Activated T-helper 1 cell treated with anti-CD3 and anti-CD28 coated beads, Interleukin-12 subunit alpha, Interleukin-12 subunit beta, Interleukin-2, Interleukin-4 antibody, amounts not matched to agents 30 ng/mL and 10 ng/mL and 1 ng/mL, durations not matched to agents 14 hours and 24 hours and 36 hours (primary cell): Measurements from ENCODE around the gene AP4S1. TPM values are rescaled to one million over a fixed set of nuclear protein-coding genes. Genes with fewer than 3 reads are reported as not detected.
"Not testable (repeated sequence)": the region's sequence is repeated elsewhere in the genome, so short reads cannot be mapped to it uniquely, and the experiment has no call there.

Source experiments
- DNase-seq: peaks from one replicate; pipeline ENCODE4 v3.0.0; 2021; ENCODE audit warnings: low spot score
- H3K27ac Mint-ChIP-seq: one replicate; pipeline ENCODE4 v1.8.0; 2021; ENCODE audit warnings: mild to moderate bottlenecking, mixed read lengths
- H3K27me3 Mint-ChIP-seq: one replicate; pipeline ENCODE4 v1.8.0; 2022; ENCODE audit warnings: mild to moderate bottlenecking, moderate library complexity, mixed read lengths; ENCODE audit not compliant: insufficient read depth
- H3K36me3 Mint-ChIP-seq: one replicate; pipeline ENCODE4 v1.8.0; 2021; ENCODE audit warnings: low read depth, mixed read lengths
- H3K4me1 Mint-ChIP-seq: one replicate; pipeline ENCODE4 v1.8.0; 2021; ENCODE audit warnings: low read depth, mixed read lengths
- H3K4me3 Mint-ChIP-seq: one replicate; pipeline ENCODE4 v1.8.0; 2021; ENCODE audit warnings: mild to moderate bottlenecking, moderate library complexity, mixed read lengths
- H3K9me3 Mint-ChIP-seq: one replicate; pipeline ENCODE4 v1.8.0; 2021; ENCODE audit warnings: mixed read lengths
- intact Hi-C: fragments of 100-400 bp; cut with micrococcal nuclease; formaldehyde crosslinking; loops from one replicate; pipeline ENCODE4 v1.15.1; 2024
- total RNA-seq: library from RNA; stranded (reverse); gene quantifications from 2 replicates; pipeline ENCODE4 v1.2.3, GENCODE V29; 2022

Gene AP4S1
- total RNA-seq, 1 donor from 2014 or later: 8.5 TPM

DNA sequence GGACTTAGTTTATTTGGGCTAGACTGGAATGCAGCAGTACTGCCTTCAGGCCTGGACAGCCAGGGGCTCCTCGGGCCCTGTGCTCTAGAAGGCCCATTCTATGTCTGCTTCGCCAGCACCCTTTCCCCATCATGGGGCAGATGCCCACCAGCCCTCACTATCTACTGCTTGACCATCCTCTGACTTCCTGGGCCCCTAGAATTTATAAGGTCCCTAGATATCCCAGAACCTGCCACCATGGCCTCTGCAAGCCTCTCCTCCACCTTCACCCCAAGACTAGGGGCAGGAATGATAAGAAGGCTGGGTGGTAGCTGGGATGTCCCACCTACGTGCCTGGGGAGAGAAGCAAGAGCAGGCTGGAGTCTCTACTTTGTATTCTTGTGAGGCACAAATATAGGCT lies 59.6 kb downstream of the AP4S1 start:
- Mint-ChIP-seq H3K36me3 (no peaks in the 10 kb centered on the region), H3K9me3 (no peaks in the 10 kb centered on the region)
- intact Hi-C loops: loop anchor here (10.0 kb wide), 1 partner anchor 430 kb away; no protein-coding TSS in a partner anchor

GRCh38 chr14:31086466-31086865 lies 61.0 kb downstream of the AP4S1 start:
- H3K9me3 Mint-ChIP-seq, H3K27me3 Mint-ChIP-seq, H3K4me1 Mint-ChIP-seq, DNase-seq, H3K36me3 Mint-ChIP-seq, H3K4me3 Mint-ChIP-seq, H3K27ac Mint-ChIP-seq: not testable (repeated sequence)
- intact Hi-C loops: loop anchor here (10.0 kb wide), 1 partner anchor 432 kb away; no protein-coding TSS in a partner anchor

More for the DNA sequence above, 59.6 kb downstream of the AP4S1 start:
- Mint-ChIP-seq H3K4me1 (no peaks in the 10 kb centered on the region), H3K4me3 (no peak overlapping the region), H3K27ac (no peak overlapping the region), H3K27me3 (no peaks in the 10 kb centered on the region)
- DNase-seq: no peak

DNA sequence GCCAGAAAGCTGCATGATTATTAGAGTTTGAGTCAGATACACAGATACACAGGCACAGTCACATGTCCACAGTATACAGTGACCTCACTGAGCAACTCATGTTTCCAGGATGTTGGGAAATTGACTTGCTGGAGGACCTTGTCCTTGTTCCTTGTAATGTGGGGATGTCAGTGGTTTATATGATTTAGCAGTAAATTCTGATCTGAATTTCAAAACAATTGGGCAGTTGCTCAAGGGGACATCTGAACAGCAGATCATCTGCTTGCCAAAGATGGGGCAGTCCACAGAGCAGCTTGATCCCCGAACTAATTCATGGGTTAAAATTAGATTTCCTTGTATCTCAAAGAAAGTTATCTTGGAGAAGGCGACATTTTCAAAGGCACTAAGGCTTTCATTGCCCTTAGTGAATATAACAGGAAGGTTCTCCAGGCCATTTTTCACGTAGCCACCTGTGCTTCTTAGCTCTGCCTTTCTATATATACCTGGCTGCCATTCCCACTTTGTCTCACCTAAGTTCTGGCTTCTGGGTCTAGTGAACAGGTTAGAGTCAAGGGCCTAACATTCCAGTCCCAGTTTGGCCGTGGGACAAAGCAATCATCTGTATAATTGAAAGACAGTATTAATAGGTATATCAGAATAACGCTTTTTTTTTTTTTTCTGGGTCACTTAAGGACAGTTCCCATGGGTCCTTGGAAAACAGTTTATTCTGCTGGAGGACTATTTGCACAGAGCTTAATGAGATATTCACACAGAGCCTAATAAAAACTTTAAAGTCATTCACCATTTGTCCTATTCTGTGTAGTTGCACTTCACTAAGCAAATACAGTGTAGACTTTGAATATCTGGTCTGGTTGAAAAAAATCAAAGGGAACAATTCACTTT lies 65.7 kb downstream of the AP4S1 start:
- DNase-seq: no peak
- intact Hi-C loops: no loop called here
- Mint-ChIP-seq H3K27ac (no peak overlapping the region), H3K36me3 (no peaks in the 10 kb centered on the region), H3K27me3 (no peaks in the 10 kb centered on the region), H3K4me3 (no peak overlapping the region), H3K9me3 (no peaks in the 10 kb centered on the region), H3K4me1 (no peaks in the 10 kb centered on the region)

DNA sequence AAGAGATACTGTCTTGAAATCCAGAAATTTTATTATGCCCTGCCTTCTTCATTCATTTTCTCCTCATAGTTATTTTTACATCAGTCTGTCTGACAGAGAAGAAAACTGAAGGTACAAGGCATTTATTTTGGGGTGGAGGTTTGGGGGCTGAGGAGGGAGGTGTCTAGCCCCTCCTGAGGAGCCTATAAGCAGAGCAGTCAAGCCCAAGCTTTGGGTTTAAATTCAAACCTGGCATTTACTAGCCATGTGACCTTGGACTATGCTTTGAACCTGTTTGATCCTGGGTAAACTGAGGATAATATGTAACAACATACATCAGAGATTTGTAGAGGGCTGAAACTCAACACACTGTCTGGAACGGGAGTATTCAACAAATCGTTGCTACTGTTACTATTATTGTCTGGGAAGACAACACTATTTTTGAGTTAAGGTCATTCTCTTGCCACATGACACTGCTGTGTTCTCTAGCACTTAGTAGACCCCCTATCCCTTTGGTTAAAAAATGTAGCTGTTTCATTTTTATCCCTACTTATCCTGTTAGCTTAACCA lies 66.8 kb downstream of the AP4S1 start:
- Mint-ChIP-seq H3K9me3 (no peaks in the 10 kb centered on the region), H3K4me3 (no peak overlapping the region), H3K36me3 (no peaks in the 10 kb centered on the region), H3K4me1 (no peaks in the 10 kb centered on the region), H3K27me3 (no peaks in the 10 kb centered on the region), H3K27ac (no peak overlapping the region)
- intact Hi-C loops: no loop called here
- no peak for DNase-seq

DNA sequence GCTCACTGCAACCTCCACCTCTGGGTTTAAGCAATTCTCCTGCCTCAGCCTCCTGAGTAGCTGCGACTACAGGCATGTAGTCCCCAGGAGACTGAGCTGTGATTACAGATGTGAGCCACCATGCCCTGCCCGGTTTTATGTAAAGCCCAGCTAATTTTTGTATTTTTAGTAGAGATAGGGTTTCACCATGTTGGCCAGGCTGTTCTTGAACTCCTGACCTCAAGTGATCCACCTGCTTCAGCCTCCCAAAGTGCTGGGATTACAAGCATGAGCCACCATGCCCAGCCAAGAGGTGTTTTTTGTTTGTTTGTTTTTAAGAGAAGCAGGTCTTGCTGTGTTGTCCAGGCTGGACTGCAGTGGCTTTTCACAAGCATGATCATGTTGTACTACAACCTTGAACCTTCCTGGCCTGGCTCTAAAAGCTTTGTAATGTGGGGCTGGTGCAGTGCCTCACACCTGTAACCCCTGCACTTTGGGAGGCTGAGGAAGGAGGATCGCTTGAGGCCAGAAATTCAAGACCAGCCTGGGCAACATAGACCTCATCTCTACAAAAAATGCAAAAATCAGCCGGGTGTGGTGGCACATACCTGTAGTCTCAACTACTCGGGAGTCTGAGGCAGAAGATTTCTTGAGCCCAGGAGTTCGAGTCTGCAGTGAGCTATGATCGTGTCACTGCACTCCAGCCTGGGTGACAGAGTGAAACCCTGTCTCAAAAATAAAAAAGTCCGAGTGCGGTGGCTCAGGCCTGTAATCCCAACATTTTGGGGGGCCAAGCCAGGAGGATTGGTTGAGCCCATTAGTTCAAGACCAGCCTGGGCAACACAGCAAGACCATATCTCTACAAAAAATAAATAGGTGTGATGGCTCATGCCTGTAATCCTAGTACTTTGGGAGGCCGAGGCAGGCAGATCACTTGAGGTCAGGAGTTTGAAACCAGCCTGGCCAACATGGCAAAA lies 68.7 kb downstream of the AP4S1 start:
- H3K4me3 Mint-ChIP-seq, H3K36me3 Mint-ChIP-seq, H3K27me3 Mint-ChIP-seq, H3K27ac Mint-ChIP-seq, intact Hi-C loops, H3K9me3 Mint-ChIP-seq, H3K4me1 Mint-ChIP-seq, DNase-seq: not testable (repeated sequence)

GRCh38 chr14:31095817-31096216 lies 70.4 kb downstream of the AP4S1 start:
- intact Hi-C loops, H3K27ac Mint-ChIP-seq, DNase-seq, H3K4me3 Mint-ChIP-seq, H3K4me1 Mint-ChIP-seq, H3K9me3 Mint-ChIP-seq, H3K27me3 Mint-ChIP-seq: not testable (repeated sequence)
- peaks cover 15% of the 10 kb centered on the region for H3K36me3 Mint-ChIP-seq

DNA sequence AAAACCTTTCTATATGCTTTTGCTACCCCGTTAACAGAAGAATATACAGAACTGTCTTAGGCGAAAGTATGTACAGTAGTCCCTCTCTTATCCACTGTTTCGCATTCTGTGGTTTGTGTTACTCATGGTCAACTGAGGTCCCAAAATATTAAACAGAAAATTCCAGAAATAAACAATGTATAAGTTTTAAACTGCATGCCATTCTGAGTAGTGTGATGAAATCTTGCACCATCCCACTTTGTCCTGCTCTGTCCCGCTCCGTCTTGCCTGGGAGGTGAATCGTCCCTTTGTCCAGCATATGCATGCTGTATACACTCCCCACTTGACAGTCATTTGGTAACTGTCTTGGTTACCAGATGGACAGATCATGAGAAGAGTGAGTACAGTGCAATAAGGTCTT lies 70.8 kb downstream of the AP4S1 start:
- Mint-ChIP-seq H3K4me1 (no peaks in the 10 kb centered on the region), H3K27ac (no peak overlapping the region), H3K36me3 (peaks cover 20% of the 10 kb centered on the region), H3K4me3 (no peak overlapping the region), H3K9me3 (no peaks in the 10 kb centered on the region), H3K27me3 (no peaks in the 10 kb centered on the region)
- intact Hi-C loops: no loop called here
- no peak for DNase-seq

DNA sequence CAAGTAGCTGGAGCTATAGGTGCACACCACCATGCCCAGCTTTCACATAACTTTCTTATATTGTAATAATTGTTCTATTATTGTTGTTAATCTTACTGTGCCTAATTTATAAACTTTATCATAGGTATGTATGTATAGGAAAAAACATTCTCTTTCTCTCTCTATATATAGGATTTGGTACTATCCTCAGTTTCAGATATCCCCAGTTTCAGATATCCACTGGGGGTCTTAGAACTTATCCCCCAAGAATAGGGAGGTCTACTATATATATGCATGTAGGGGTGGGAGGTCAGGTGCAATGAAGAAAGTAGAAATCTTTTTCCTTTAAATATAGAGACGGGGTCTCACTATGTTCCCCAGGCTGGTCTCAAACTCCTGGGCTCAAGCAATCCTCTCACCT lies 71.6 kb downstream of the AP4S1 start:
- intact Hi-C loops: no loop called here
- H3K27me3 Mint-ChIP-seq: no peaks in the 10 kb centered on the region
- no peak overlapping the region for H3K27ac Mint-ChIP-seq
- DNase-seq: no peak
- H3K4me3 Mint-ChIP-seq: no peak overlapping the region
- no peaks in the 10 kb centered on the region for H3K4me1 Mint-ChIP-seq
- peaks cover 25% of the 10 kb centered on the region for H3K36me3 Mint-ChIP-seq
- H3K9me3 Mint-ChIP-seq: no peaks in the 10 kb centered on the region

DNA sequence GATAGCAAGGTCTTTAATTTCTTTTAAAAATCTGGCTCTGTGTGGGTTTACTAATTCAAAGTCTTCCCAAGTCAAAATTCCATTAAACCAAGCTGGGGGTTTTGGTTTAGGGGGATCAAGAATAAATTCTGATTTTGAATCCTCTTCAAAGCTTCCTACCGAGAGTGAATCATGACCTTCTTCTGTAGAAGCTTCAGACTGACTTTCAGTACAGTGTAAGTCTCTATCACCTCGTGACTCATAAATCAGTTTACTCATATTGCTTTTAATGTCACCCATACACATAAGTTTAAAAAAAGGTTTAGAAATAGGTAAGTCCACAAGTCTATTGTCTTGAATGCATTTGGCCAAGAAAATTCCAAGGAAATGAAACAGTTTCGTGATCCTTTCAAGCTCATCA lies 81.3 kb downstream of the AP4S1 start:
- no peak for DNase-seq
- H3K27me3 Mint-ChIP-seq: no peaks in the 10 kb centered on the region
- no peaks in the 10 kb centered on the region for H3K4me1 Mint-ChIP-seq
- intact Hi-C loops: loop anchor here (2.0 kb wide), 1 partner anchor 38 kb away; no protein-coding TSS in a partner anchor
- H3K9me3 Mint-ChIP-seq: no peaks in the 10 kb centered on the region
- no peak overlapping the region for H3K4me3 Mint-ChIP-seq
- peaks cover 58% of the 10 kb centered on the region for H3K36me3 Mint-ChIP-seq
- H3K27ac Mint-ChIP-seq: peak overlapping the region; percentile 29

- no peak for DNase-seq
- intact Hi-C loops: no loop called here
- Mint-ChIP-seq H3K4me1 (no peaks in the 10 kb centered on the region), H3K27ac (peak overlapping the region; percentile 58), H3K27me3 (no peaks in the 10 kb centered on the region), H3K4me3 (no peak overlapping the region), H3K36me3 (peaks cover 46% of the 10 kb centered on the region), H3K9me3 (no peaks in the 10 kb centered on the region)
Observed at GRCh38 chr14:31109257-31109656, 83.8 kb downstream of the AP4S1 start.

- Mint-ChIP-seq H3K9me3 (no peaks in the 10 kb centered on the region), H3K27ac (no peak overlapping the region), H3K27me3 (no peaks in the 10 kb centered on the region), H3K4me1 (no peaks in the 10 kb centered on the region), H3K36me3 (peaks cover 38% of the 10 kb centered on the region), H3K4me3 (no peak overlapping the region)
- no peak for DNase-seq
- intact Hi-C loops: no loop called here
Observed at GRCh38 chr14:31110872-31111271, 85.4 kb downstream of the AP4S1 start.

DNA sequence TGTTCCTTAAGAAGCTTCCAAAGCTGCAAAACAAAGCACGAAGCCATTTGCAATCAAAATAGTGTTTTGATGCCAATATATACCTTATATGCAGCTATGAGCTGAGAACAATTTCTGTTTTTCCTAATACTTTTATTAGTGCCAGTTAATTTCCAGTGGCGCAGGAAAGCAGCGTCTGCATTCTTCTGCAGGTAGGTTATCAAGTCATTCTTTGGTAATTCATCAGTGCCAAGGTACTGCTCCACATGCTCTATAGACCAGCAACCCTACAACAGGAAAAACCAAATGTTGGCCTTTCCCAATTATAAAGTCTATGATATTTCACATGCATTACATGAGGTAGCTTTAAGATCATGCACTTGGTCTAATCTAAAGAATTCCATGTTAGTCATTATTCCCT lies 88.3 kb downstream of the AP4S1 start:
- H3K4me1 Mint-ChIP-seq: no peaks in the 10 kb centered on the region
- peaks cover 37% of the 10 kb centered on the region for H3K36me3 Mint-ChIP-seq
- H3K9me3 Mint-ChIP-seq: no peaks in the 10 kb centered on the region
- DNase-seq: no peak
- H3K27ac Mint-ChIP-seq: no peak overlapping the region
- intact Hi-C loops: no loop called here
- no peak overlapping the region for H3K4me3 Mint-ChIP-seq
- H3K27me3 Mint-ChIP-seq: no peaks in the 10 kb centered on the region

DNA sequence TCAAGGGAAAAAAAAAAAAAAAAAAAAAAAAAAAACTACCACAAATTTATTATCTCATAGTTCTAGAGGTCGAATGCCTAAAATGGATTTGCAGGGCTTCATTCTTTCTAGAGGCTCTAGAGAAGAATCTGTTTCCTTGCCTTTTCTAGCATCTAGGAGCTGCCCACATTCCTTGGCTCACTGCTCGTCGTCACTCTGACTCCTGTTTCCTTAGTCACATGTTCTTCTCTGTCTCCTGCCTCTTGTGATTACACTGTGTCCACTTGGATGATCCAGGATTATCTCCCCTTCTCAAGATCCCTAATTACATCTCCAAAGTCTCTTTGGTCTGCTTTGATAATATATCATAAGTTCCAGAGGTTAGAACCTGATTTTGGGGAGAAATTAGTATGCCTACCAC lies 93.4 kb downstream of the AP4S1 start:
- no peak overlapping the region for H3K27ac Mint-ChIP-seq
- peaks cover 44% of the 10 kb centered on the region for H3K36me3 Mint-ChIP-seq
- H3K9me3 Mint-ChIP-seq: no peaks in the 10 kb centered on the region
- H3K4me1 Mint-ChIP-seq: peaks cover under 1% of the 10 kb centered on the region
- H3K27me3 Mint-ChIP-seq: no peaks in the 10 kb centered on the region
- no peak for DNase-seq
- intact Hi-C loops: no loop called here
- no peak overlapping the region for H3K4me3 Mint-ChIP-seq
